Renal pelvis (tissue), 4 donors: ENCODE measurements around the gene ZAP70. TPM values are rescaled to one million over a fixed set of nuclear protein-coding genes. Genes with fewer than 3 reads are reported as not detected.
"Not testable (repeated sequence)": the region's sequence is repeated elsewhere in the genome, so short reads cannot be mapped to it uniquely, and the experiment has no call there.

ENCODE experiments used
- DNase-seq: peaks from one replicate; pipeline ENCODE4 v3.0.0-alpha.2; 2013
- polyA plus RNA-seq, 3 donors: library from polyadenylated mRNA; unstranded; fragments of 120-200 nt; gene quantifications; one replicate each; pipeline ENCODE4 v1.2.1, GENCODE V29; 2013; ENCODE audit not compliant: insufficient read length in 3 of 3

The ZAP70 gene
- polyA plus RNA-seq, 3 donors: 2.4 to 3.3 (median 2.7) TPM

DNA sequence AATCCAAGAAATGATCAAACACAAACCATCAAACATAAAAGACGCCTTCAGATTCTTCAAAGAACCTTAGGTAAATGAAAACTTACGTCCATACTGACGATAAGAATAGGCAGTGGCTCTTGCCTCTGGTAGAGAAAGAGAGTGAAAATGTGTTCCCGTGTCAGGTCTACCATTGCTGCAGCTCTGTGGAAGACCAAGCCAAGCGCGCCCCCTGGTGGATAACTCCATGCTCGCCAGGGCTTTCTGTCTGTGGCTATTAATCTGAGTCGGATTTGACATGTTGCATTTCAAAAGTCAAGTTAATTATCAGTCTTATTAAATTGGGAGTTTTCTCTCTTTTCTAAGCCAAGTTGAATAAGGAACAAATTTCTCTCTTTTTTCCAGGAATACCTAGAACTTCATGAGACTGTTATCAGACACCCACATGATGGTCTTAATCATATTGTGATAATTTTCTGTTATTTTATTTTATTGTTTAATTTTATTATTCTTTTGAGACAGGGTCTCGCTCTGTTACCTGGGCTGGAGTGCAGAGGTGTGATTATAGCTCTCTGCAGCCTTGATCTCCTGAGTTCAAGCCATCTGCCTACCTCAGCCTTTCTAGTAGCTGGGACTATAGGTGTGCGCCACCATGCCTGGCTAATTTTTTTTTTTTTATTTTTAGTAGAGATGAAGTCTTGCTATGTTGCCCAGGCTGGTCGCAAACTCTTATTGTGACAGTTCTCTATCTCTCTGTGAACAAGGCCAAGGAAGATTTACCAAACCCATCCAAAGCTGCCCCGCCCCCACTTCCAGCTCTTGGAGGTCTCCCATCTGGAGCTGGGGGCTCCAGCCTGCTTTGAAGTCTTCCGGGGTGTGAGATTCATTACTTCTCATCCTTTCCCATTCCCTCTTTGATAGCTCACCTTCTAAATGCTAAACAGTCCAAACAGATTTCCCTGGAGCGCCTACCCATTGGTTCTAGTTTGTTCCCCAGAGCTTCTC, 15.8 kb upstream of the ZAP70 start:
- peak; percentile 81 for DNase-seq

DNA sequence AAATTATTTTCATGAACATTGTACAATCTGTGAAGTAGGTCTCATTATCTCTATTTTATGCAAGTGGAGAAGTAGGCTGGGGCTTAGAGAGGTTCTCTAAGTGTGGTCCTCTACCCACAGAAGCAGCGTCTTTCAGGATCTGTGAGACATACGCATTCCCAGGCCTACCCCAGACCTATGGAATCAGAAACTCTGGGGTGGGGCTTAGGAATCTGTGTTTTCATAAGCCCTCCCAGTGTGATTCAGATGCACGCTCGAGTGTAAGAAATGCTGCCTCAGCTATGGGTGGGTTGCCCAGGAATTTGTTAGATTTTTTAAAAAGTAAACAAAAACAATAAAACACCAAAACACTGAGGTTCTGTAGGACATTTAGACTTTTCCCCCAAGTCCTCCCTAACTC, 14.8 kb upstream of the ZAP70 start:
- no peak for DNase-seq

DNA sequence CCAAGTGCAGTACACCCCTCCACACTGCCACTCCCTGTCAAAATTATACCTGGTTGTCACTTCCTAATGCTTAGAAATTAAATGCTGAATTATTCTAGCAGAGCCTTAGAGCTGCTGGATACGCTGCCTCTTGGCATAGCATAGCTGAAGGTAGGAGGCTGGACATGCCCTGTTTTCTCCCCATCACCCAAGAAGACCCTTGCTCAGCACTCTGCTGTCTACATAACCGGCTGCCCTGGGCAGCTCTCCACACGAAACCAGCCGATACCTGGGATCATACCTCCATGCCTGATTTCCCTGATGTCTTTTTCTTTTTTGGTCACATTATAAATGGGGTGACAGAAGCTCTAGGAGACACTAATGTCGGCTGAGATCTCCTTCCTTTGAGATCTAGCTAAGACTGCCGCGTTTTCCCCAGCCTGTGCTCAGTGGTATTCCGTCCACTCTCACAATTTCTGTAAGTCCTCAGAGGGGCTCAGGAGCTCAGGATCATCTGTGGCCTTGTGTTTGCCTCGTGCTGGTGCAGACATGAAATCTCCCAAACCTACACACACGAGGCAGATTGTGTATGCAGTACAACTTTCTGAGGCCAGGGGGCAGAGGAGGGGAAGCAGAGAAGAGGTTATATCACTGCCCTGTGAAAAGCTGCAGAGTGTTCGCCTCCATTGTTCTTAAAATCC, 13.5 kb upstream of the ZAP70 start:
- DNase-seq: peak; percentile 65

DNA sequence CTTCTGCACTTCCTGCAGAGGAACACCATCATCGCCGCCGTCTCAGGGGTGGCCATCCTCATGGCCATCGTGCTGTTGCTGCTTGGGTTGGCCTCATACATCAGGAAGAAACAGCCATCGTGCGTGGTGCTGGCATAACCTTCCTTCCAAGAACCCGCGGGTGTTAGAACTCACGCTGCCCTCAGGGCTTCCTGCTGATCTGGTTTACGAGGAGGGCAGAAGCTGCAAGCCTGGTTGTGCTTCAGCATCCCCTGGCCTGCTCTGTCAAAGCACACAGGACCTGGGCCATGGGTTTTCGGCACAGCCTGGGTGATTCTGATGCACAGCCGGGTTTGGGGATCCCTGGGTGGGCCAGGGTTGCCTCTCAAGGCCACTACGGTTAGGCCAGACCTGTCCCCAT, 12.2 kb upstream of the ZAP70 start:
- DNase-seq: no peak

DNA sequence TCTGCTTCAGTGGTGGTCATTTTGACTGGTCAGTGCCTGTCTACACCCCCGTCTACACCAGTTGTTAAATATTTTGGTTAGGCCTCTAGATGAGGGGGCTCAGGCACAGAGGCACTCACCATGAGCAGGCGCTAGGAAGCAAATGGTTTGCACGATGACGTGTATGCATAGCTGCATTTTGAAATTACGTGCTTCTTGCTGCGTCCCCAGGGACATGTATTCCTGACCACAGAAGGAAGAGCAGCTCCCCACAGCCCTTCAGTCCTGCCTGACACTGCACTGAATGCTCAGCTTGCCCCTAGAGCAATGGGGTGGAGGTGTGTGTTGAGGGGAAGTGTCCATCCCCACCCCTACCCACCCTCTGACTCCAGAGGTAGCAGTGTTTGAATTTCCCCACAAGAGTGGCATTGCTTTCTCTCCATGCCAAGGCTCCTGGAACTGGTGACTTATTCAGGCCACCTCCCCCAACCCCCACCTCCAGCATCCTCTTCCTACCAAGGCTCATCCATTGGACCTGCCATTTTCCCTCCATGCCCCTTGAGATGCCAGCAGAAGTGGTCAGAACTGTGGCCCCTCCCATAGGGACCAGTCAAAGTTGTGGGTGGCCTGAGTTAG, 11.4 kb upstream of the ZAP70 start:
- DNase-seq: no peak

DNA sequence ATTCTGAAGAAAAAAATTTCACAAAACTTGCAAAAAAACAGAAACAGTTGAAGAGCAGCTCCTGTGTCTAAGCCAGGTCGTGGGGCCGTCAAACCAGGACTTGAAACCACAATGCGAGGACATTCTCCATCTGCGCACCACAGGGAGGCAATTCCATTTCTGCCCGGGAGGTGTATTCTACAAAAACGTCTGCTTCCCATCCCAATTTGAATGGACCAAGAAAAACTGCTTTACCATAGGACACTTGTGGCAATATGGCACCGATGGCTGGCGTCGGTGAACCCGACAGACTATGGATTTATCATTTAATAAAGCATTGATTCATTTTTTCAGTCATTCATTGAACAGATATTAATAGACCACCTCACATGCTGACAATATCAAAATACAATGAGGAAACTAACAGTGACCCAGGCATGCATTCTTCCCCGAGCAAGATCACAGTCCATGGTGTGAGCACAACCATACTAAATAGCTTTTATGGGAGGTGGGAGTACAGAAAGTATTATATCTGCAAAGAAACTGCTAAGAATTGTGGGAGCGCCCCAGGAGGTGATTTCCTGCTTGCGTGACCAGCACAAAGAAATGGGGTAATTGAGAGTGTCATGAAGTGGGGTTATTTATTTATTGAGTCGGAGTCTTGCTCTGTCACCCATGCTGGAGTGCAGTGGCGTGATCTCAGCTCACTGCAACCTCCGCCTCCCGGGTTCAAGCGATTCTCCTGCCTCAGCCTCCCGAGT, 10.5 kb upstream of the ZAP70 start:
- DNase-seq: no peak

DNA sequence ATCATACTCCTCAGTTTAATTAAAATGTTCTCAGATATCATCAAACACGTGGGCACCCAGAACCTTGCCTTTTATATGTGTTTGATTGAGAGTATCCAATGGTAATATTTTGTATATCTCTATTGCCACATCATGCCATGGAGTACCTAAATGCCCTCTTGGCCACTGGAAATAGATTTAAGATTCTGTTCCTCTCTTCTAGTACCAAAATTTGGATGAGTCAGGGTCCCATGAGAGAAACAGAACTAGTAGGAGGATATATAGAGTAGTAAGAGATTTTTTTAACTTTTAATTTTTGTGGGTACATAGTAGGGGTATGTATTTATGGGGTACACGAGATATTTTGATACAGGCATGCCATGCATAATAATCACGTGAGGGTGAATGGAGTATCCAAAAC, 9.6 kb upstream of the ZAP70 start:
- no peak for DNase-seq

DNA sequence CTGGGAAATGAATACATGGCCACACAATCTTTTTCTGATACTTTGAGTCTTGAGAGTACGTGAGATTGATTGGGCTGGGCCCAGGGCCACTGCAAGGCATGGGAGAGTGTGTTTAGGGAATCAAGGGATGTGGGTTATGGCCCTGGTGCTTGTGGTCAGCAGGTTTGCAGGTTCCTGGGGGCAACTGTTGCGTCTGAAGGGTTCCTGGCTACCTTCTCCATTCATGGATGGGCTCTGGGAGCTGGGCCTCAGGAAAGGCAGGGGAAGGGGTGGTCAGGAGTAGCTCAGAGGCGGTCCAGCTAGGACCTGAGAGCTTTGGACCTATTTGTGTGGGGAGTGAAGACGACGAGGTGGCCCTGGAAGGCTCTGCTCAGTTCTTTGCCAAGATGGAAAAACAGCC, 8.4 kb upstream of the ZAP70 start:
- no peak for DNase-seq

DNA sequence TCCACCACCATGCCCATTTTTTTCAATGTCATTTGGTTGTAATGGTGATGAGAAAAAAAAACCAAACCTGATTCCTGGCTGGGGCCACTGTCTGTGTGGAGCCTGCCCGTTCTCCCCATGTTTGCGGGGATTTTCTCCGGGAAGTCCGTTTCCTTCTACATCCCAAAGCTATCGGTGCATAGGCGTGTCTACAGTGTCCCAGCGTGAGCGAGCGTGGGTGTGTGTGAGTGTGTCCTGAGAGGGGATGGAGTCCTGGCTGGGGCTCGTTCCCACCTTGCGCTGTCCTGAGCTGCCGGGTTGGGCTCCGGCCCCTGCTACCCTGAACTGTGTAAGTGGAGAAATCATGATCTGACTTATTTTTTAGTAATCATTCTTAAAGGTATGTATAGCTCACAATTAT, 7.3 kb upstream of the ZAP70 start:
- no peak for DNase-seq

DNA sequence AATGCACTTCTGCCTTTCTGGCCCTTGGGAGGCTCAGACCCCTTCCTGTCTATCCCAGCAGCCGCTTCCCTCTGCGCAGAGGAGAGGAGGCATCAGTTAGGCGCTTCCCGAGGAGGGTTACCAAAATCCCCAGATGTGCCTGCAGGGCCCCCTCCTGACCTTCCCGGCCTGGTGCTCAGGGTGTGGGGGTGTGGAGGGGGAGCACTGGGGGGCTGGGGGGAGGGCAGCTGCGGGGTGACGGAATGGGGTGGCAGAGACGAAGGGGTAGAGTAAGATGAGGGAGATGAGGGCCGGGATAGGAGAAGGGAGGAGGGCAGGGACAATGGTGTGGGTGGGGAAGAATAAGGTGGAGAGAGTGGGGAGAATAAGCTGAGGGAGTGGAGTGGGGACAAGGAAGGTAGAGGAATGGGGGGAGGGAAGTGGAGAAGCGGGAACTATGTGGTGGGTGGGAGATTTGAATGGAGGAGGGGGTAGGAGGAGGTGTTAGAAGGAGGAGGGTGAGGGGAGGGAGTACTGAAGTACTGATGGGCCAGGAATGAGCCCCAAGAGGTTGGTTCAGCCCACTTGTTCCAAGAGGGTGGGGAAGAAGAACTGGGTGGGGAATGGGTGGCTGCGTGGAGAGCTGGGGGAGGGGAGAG, 6.5 kb upstream of the ZAP70 start:
- DNase-seq: no peak

DNA sequence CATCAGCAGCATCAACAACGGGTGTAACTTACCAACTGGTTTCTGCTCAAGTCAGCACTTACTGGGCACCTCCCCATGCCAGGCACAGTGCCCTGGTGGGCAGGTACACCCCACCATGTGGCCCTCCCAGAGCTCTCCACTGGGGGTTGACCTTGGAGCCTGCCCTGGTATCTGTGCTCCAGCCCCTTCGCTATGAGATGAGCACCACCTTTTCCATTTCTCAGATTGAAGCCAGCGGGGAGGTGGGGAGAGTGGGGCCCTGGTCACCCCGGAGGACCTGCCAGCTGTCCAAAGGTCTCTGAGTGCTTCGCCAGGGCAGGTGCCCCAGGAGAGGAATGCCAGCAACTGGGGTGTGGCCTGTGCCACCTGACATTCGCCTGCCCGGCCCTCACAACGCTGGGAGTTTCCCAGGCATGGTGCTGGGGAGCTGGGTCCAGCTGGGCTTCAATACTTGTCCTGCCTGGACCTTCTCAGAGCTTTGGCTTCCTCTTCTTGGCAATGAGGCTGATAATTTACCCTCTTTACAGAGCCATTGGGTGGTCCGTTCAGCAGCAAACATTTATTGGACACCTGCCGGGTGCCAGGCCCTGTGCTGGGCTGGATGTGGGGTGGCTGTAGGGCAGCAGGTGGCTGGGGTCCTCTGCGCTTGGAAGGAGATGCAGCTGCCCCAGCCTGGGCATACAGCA, 5.9 kb upstream of the ZAP70 start:
- DNase-seq: no peak

DNA sequence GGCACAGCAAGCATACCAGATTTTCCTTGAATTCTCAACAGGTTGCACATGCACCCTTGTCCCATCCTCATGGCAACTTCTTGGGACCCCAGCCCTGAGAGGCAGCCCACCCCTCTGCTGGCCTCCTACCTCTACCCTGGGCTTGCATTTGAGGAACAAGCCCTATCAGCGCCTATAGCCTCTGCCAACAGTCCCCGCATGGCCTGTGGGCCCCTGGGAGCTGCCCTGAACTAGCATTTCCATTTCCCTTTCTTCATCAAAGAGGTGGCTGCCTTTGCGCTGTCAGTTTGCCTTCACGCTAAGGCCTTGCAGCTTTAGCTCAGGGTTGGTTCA, 5.4 kb upstream of the ZAP70 start:
- no peak for DNase-seq

DNA sequence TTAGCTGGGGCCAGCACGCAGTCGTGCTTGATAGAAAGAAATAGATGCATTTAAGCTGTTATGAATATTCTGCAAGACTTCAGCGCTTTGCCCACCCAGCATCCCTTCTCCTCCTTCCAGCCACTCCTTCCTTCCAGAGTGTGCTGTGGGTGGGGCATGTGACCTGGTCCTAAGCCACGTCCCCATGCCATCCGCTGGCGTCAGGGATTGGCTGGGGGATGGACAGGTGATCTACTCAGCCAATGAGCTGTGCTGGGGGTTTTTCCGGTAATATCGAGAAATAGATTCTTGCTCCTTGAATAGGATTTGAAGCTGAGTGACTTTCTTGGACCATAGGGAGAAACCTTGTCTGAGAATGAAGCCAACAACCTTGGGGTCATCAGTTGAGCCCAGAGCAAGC, 4.8 kb upstream of the ZAP70 start:
- DNase-seq: no peak

DNA sequence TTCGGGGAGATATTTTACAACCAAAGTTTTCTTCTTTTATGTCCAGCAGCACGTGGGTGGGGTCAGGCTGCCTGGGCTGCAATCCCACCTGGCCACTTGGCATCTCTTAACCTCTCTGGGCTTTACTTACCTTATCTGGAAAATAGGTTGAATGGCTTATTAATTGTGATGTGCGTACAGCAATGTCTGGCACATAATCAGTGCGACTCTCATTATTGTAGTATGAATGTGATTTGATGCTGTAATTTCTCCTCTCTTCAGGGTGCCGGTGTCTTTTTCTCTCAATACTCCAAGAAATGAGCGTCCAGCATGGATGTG, 2.0 kb upstream of the ZAP70 start:
- no peak for DNase-seq

DNA sequence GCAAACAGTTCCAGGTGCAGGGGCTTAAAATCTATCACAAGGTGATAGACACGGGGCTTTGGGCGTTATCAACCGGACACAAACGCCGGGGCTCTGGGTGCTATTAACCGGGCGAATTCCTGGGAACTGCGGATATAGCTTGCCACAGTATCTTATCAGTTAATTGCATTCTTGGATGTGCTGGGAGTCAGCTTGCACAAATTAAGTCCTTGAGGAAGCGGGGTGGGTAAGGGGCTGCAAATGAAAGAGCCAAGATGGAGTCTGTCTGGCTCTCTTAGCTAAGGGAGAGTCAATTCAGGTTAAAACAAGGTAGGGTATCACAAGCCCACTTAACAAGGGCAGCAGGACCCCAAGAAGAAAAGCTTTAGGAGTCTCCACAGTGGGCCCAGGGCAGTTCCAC, 1.2 kb upstream of the ZAP70 start:
- not testable (repeated sequence) for DNase-seq

DNA sequence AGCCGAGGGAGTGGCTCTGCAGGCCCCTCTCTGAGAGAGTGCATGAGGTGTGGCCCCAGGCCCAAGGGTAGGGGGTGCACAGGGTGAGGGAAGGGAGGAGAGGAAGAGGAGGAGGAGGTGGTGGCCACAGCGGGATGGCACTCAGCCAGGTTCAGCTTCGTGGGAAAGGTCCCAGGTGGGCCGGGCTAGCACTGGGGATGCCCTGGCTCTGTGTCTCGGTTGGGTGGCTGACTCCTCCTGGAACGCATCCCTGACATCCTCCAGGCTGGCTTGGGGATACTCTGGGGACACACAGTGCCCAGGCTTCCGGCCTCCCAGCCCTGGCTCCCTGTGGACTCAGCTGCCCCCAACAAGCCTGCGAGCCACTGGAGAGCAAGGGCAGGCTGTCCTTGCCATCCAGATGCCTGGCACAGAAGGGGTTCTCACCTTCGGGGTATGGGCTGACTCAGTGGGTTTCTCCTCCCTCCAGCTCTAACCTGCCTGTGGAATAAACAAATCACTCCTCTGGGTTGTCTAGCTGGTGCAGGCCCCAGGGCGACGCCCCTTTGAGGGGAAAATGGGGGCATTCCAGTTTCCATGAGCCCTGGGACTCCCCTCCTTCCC, 582 bp upstream of the ZAP70 start:
- no peak for DNase-seq

DNA sequence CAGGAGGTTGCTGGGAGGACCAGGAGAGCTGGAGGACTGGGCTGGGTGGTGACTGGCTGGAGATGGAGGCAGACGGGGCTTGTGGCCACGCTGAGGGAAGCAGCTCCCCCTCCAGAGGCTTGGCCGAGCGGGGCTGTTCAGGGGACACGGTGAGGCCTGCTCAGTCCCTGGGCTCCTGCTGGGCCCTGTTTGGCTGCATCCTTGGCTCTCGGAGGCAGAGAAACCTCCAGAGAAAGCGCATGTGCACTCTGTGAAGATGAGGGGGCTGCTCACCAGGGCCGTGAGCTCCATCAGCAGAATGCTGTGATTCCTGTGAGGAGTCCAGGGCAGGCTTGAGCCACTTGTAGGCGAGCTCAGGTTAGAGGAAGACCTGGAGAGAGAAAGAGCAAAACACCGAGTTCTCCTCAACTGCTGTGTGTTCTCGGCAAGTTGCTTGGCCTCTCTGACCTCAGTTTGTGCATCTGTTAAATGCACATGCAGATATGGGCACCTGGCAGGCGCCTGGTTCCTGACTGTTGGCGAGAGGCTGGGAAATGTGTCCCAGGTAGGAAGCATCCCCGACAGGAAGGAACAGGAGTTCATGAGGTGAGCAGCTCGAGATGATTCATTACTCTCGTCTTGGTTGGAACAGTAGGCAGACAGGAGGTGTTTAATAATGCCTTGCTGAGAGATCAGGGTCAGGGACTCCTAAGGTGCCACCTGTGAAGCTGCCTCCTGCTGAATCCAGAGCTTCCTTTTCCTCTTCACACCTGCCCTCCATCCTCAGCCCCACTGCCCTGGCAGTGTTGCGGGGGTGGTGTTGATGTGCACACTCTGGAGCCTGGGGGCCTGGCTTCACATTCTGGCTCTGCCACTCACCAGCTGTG, 941 bp downstream of the ZAP70 start:
- no peak for DNase-seq

DNA sequence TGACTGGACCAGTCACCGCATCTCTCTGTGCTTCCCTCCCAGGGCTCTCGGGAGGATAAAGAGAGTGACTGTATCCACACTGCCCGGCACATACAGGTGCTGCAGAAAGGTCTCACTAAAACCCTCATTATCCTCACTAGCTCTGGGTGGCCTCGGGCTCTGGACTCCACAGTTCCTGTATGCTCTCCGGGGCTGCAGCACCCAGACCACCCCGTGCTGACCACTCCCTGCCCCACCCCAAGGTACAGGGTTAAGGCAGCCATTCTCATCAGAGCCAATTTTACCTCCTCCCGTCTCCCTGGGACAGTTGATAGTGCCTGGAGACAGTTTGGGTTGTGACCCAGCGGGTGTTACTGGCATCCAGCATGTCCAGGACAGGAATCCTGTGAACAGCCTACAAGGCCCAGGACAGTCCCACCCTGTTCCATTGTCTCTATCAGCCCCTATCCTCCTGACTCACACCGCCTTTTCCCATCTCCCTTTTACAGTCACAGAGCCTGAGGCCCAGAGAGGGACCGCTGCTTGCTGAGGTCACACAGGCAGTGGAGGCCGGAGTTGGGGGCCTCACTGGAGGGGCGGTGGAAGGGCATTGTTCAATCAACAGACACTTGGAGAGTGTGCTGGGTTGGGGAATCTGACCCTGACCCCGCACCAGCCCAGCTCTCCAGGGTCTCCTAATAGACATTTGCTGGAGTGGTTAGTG, 1.7 kb downstream of the ZAP70 start:
- DNase-seq: no peak
